Loucy (cell line): ENCODE data around the gene TAS2R20.

Source experiments
- H2AFZ ChIP-seq: fragments of 200-600 bp; sonication (generic); 2 replicates; pipeline ENCODE4 v1.6.0; 2016; ENCODE audit warnings: antibody characterized with exemption, mild to moderate bottlenecking, low read length, moderate library complexity
- H3F3A ChIP-seq: fragments of 200-600 bp; 2 replicates; pipeline ENCODE4 v1.6.0; 2016; ENCODE audit warnings: antibody characterized with exemption, low read depth, mild to moderate bottlenecking
- H3K27me3 ChIP-seq: fragments of 200-600 bp; sonication (generic); 2 replicates; pipeline ENCODE4 v1.6.1; 2014; ENCODE audit warnings: low read length, mild to moderate bottlenecking; ENCODE audit not compliant: insufficient read depth, poor library complexity, severe bottlenecking
- H3K36me3 ChIP-seq: fragments of 200-600 bp; sonication (generic); 2 replicates; pipeline ENCODE4 v1.6.1; 2016; ENCODE audit warnings: low read length; ENCODE audit not compliant: insufficient read depth
- H3K4me1 ChIP-seq: fragments of 200-600 bp; sonication (generic); 2 replicates; pipeline ENCODE4 v1.5.1; 2014; ENCODE audit warnings: low read length, mild to moderate bottlenecking; ENCODE audit not compliant: insufficient read depth, poor library complexity, severe bottlenecking
- H3K4me2 ChIP-seq: fragments of 200-600 bp; sonication (generic); 2 replicates; pipeline ENCODE4 v1.6.0; 2014; ENCODE audit warnings: antibody characterized with exemption, low read length, low read depth, mild to moderate bottlenecking; ENCODE audit not compliant: poor library complexity, severe bottlenecking
- H3K4me3 ChIP-seq: fragments of 200-600 bp; sonication (generic); 2 replicates; pipeline ENCODE4 v1.5.1; 2014; ENCODE audit warnings: low read length, mild to moderate bottlenecking, mixed read lengths; ENCODE audit not compliant: poor library complexity, severe bottlenecking
- H3K79me2 ChIP-seq: fragments of 200-600 bp; sonication (generic); 2 replicates; pipeline ENCODE4 v1.6.1; 2014; ENCODE audit warnings: low read length; ENCODE audit not compliant: insufficient read depth
- H3K9ac ChIP-seq: fragments of 200-600 bp; sonication (generic); 2 replicates; pipeline ENCODE4 v1.6.0; 2014; ENCODE audit warnings: mild to moderate bottlenecking, low read depth, low read length, moderate library complexity; ENCODE audit not compliant: poor library complexity, severe bottlenecking
- H3K9me2 ChIP-seq: fragments of 200-600 bp; sonication (generic); replicated peaks from 2 replicates; pipeline ENCODE4 v1.6.1; 2016; ENCODE audit warnings: low read depth, low read length, mixed read lengths
- H3K9me3 ChIP-seq: fragments of 200-600 bp; sonication (generic); 2 replicates; pipeline ENCODE4 v1.6.1; 2014; ENCODE audit warnings: mild to moderate bottlenecking, antibody characterized with exemption, low read length, low read depth; ENCODE audit not compliant: insufficient read depth
- H4K20me1 ChIP-seq: fragments of 200-600 bp; sonication (generic); 2 replicates; pipeline ENCODE4 v1.6.0; 2014; ENCODE audit warnings: antibody characterized with exemption, low read length, mild to moderate bottlenecking; ENCODE audit not compliant: insufficient read depth, poor library complexity, severe bottlenecking
- CTCF ChIP-seq: fragments of 200-600 bp; sonication (generic); conservative IDR thresholded peaks from 2 replicates; pipeline ENCODE4 v1.5.1; 2014; ENCODE audit warnings: mild to moderate bottlenecking, antibody characterized with exemption, low read length
- EZH2phosphoT487 ChIP-seq: fragments of 200-600 bp; IDR thresholded peaks from 2 replicates; pipeline ENCODE4 v1.6.1; 2018; ENCODE audit warnings: antibody characterized with exemption, mild to moderate bottlenecking, moderate library complexity, borderline replicate concordance

Gene TAS2R20

GRCh38 chr12:10974965-10975364 lies 23.1 kb downstream of the TAS2R20 start:
- H3F3A ChIP-seq, result no peaks in the 10 kb centered on the region
- H4K20me1 ChIP-seq, result peaks cover 4% of the 10 kb centered on the region
- H3K9me3 ChIP-seq, result no peaks in the 10 kb centered on the region
- no peaks in the 10 kb centered on the region for H3K79me2 ChIP-seq
- TF ChIP-seq CTCF, result no peak
- no peak for TF ChIP-seq EZH2phosphoT487
- H2AFZ ChIP-seq, result no peak overlapping the region
- H3K27me3 ChIP-seq, result peaks cover 43% of the 10 kb centered on the region
- H3K4me1 ChIP-seq, result no peaks in the 10 kb centered on the region
- no peaks in the 10 kb centered on the region for H3K9me2 ChIP-seq
- no peak overlapping the region for H3K4me3 ChIP-seq
- no peaks in the 10 kb centered on the region for H3K36me3 ChIP-seq
- no peak overlapping the region for H3K4me2 ChIP-seq
- H3K9ac ChIP-seq, result no peak overlapping the region

GRCh38 chr12:10968765-10969456 lies 29.2 kb downstream of the TAS2R20 start:
- Histone ChIP-seq H3K9me3 (no peaks in the 10 kb centered on the region), H3K79me2 (no peaks in the 10 kb centered on the region), H2AFZ (no peak overlapping the region), H4K20me1 (no peaks in the 10 kb centered on the region), H3F3A (no peaks in the 10 kb centered on the region), H3K4me3 (no peak overlapping the region), H3K9ac (no peak overlapping the region), H3K4me1 (no peaks in the 10 kb centered on the region), H3K4me2 (no peak overlapping the region), H3K36me3 (no peaks in the 10 kb centered on the region), H3K9me2 (no peaks in the 10 kb centered on the region), H3K27me3 (no peaks in the 10 kb centered on the region)
- no peak for TF ChIP-seq CTCF
- no peak for TF ChIP-seq EZH2phosphoT487

- Histone ChIP-seq H4K20me1 (no peaks in the 10 kb centered on the region), H3K9me3 (no peaks in the 10 kb centered on the region)
Measured at GRCh38 chr12:10967409-10967808, 30.7 kb downstream of the TAS2R20 start.

More at GRCh38 chr12:10967409-10967808, 30.7 kb downstream of the TAS2R20 start:
- no peaks in the 10 kb centered on the region for H3K27me3 ChIP-seq
- no peaks in the 10 kb centered on the region for H3K79me2 ChIP-seq
- no peaks in the 10 kb centered on the region for H3K9me2 ChIP-seq
- no peak overlapping the region for H3K4me2 ChIP-seq
- H2AFZ ChIP-seq, result no peak overlapping the region
- no peak overlapping the region for H3K4me3 ChIP-seq
- H3K9ac ChIP-seq, result no peak overlapping the region
- no peak for TF ChIP-seq CTCF
- no peak for TF ChIP-seq EZH2phosphoT487
- no peaks in the 10 kb centered on the region for H3K36me3 ChIP-seq
- H3F3A ChIP-seq, result no peaks in the 10 kb centered on the region
- no peaks in the 10 kb centered on the region for H3K4me1 ChIP-seq
